Stimulated activated naive CD8-positive, alpha-beta T cell treated with anti-CD3 and anti-CD28 coated beads, Interleukin-15, Interleukin-2, amounts not matched to agents 100 U/mL and 50 U/mL, for 24 hours (primary cell): Measurements from ENCODE around the gene DDI2.
"Not testable (repeated sequence)": the region's sequence is repeated elsewhere in the genome, so short reads cannot be mapped to it uniquely, and the experiment has no call there.

Experiments
- ATAC-seq: fragments of 150-1000 bp; cut with Tn5 transposase; one replicate; pipeline ENCODE4 v1.10.0; 2021
- DNase-seq: peaks from one replicate; pipeline ENCODE4 v3.0.0; 2021

Gene DDI2

GRCh38 chr1:15636436-15636835 is 19.2 kb downstream of the DDI2 start:
- no peak for ATAC-seq

DNA sequence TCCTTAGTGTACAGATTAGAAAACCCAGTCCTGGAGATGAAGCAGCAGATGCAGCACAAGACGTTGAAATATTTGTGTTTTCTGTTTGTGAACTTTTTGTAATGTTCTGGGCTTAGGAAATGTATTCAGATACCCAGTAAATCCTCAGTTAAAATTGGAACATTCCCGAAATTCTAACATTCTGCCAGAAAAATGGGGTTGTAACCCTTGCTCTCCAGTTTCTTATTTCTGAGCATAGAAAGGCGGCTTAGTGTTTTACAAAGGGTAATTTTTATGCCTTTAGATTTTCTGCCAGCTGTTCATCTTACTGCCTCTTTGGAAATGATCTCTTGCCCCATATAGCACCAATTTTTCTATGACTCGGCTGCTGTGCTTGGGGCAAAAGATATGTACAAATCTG is 20.6 kb downstream of the DDI2 start:
- no peak for ATAC-seq
- no peak for DNase-seq

More at GRCh38 chr1:15636436-15636835, 19.2 kb downstream of the DDI2 start:
- DNase-seq: no peak

- ATAC-seq (no peak), DNase-seq (no peak)
Observed at GRCh38 chr1:15639262-15639661, 22.0 kb downstream of the DDI2 start.

DNA sequence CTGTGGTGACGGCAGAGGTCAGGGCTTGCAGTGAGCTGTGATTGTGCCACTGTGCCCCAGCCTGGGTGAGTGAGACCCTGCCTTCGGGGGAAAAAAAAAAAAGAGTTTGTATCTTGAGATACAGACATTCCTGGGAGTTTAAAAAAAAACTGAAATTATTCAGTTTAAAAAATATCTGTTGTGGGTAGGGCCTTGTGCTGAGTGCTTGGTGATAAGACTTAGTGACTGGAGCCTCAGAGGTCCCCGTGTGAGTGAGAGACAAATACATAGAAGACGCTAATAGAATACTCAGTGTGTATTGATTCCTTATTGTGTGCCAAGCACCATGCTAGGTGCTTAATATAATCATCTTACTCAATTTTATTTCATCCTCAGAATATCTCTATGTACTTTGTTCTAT is 22.7 kb downstream of the DDI2 start:
- DNase-seq: no peak
- no peak for ATAC-seq

GRCh38 chr1:15640667-15641066 is 23.4 kb downstream of the DDI2 start:
- ATAC-seq: no peak
- no peak for DNase-seq

DNA sequence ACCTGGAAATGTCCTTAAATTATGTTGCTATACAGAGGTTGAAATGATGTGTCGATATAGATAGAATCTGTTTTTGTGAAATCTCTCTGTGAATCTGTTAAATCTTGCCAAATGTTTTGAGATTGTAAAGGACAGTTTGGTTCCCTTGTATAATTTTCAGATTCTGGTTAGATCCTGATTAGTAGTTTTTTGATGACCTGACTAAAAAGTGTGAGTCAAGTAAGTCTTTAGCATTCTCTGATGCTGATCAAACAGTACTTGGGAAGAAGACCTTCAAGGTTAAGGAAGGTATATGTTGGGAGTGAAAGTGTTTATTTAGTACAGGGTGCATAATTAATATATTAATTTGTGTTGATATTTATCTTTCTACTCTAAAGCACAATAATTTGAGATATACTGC is 32.7 kb downstream of the DDI2 start:
- no peak for ATAC-seq
- DNase-seq: no peak

- DNase-seq: no peak
- no peak for ATAC-seq
Observed at GRCh38 chr1:15650433-15650832, 33.2 kb downstream of the DDI2 start.

- DNase-seq, ATAC-seq: not testable (repeated sequence)
Observed at GRCh38 chr1:15652130-15652529, 34.9 kb downstream of the DDI2 start.

DNA sequence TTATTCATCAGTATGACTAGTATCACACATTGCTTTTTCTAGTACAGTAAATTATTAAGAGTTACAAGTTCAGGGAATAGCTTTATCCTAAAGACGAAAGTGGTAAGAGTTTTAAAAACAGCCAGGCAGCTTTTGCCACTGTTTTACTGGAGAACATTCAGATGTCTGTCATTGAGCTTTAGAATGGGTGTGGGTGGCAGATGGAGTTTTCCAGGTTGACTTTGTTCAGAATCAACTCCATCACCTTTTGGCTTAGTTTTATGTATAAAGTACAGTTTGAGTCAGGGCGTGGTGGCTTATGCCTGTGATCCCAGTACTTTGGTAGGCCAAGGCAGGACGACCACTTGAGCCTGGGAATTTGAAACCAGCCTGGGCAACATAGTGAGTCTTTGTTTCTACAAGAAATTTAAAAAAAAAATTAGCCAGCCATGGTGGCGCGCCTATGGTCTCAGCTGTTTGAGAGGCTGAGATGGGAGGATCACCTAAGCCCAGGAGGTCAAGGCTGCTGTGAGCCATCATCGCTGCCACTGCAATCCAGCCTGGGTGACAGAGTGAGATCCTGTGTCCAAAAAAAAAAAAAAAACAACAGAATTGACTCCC is 36.9 kb downstream of the DDI2 start:
- no peak for ATAC-seq
- DNase-seq: no peak

- no peak for DNase-seq
- ATAC-seq: no peak
Observed at GRCh38 chr1:15656464-15656863, 39.2 kb downstream of the DDI2 start.

- no peak for ATAC-seq
Observed at GRCh38 chr1:15657021-15657420, 39.8 kb downstream of the DDI2 start.

DNA sequence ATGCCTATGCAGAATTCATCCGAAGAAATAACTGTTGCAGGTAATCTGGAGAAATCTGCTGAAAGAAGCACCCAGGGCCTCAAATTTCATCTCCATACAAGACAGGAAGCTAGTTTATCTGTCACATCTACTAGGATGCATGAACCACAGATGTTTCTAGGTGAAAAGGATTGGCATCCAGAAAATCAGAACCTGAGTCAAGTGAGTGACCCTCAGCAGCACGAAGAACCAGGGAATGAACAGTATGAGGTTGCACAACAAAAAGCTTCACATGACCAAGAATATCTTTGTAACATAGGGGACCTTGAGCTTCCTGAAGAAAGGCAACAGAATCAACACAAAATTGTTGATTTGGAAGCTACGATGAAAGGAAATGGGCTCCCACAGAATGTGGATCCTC is 42.9 kb downstream of the DDI2 start:
- no peak for DNase-seq
- no peak for ATAC-seq

More at GRCh38 chr1:15657021-15657420, 39.8 kb downstream of the DDI2 start:
- no peak for DNase-seq

- ATAC-seq (no peak), DNase-seq (no peak)
Observed at GRCh38 chr1:15662477-15662876, 45.2 kb downstream of the DDI2 start.

GRCh38 chr1:15663925-15664324 is 46.7 kb downstream of the DDI2 start:
- ATAC-seq: no peak
- no peak for DNase-seq

DNA sequence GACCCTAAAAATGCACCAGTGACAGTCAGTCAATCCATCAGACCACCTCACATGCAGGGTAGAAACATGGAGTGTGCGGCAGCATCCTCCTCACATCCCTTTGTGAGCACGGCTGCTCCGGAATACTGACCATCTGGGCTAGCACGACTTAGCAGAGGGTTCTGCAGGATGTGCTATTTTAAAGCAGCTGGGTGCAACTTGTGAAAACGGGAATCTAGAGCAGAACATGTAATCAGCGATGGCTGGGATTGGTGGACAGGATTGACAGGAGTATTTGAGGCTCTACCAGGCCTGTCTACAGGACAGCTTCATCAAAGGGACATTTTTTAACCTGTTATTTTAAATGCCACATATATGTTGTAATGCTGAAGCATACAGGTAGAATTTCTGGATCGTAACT is 50.1 kb downstream of the DDI2 start:
- ATAC-seq (no peak), DNase-seq (no peak)

DNA sequence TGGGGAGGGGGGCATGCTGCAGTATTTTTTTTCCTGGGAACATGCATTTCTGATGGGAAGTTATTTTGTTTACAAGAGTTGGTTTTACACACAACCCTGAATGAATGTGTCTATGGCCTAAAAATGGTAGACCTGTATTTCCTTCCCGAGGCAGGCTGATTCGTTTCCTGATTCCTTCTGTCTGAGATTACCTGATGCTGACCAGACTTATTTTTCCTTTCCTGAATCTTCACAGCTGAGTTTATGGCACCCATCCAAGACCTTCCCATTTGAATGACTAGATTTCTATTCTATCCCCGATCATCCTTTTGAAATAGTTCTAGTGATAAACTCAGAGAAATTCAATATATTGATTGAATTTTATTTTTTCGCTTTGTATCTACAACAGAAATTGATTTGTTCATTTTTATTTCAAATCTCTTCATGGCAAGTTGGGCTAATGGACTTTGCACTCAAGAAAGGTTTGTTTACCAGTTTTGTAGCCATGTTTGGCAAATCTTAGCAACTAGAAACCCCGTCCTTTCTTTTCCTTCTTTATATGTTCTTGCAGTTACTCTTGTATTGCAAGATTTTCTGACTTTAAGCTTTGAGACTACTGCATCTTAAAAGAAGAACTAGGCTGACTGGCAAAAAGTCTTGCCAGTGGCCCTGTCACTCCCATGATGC is 51.0 kb downstream of the DDI2 start:
- DNase-seq: no peak

DNA sequence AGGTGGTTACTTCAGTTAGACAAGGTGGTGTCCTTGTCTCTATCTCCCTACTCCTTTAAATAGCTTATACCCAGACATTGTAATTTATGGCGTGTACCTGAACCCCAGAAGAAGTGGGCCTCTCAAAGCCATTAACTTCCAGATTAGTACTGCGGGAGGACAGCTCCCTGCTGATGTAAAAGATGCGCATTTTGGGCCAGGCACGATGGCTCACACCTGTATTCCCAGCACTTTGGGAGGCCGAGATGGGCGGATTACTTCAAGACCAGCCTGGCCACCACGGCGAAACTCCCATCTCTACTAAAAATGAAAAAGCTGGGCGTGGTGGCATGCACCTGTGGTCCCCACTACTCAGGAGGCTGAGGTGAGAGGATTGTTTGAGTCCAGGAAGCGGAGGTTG is 51.8 kb downstream of the DDI2 start:
- DNase-seq (no peak), ATAC-seq (no peak)

More for the DNA sequence above, 51.0 kb downstream of the DDI2 start:
- ATAC-seq: no peak

- no peak for ATAC-seq
- no peak for DNase-seq
Observed at GRCh38 chr1:15669864-15670263, 52.6 kb downstream of the DDI2 start.

GRCh38 chr1:15671430-15671829 is 54.2 kb downstream of the DDI2 start:
- ATAC-seq (no peak), DNase-seq (no peak)

DNA sequence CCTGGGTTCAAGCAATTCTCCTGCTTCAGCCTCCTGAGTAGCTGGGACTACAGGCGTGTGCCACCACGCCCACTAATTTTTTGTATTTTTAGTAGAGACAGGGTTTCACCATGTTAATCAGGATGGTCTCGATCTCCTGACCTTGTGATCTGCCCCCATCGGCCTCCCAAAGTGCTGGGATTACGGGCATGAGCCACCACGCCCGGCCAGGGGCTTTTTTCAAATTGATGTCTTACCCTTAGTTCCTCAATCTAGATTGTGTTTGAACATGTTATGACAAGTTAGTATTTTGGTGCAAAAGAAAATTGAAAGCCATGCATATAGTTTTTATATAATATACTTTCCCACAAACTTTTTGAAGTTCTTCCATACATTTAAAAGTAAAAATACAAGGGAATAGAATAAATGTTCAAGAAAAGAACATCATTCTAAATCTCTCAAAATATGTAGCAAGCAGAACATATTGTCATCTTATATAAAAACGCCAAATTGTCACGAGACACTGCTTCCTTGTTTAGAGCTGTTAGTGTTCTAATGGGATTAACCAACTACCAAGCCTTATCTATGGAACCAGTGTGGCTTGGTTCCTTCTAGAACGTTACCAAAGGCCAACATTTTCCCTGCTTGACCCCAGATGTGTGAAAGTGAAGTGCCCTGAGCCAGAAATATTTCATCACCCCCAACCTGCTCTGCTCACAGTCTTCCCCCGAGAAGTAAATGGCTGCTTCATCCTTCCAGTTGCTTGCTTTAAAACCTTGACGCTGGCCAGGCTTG is 57.3 kb downstream of the DDI2 start:
- no peak for ATAC-seq
- DNase-seq: no peak

DNA sequence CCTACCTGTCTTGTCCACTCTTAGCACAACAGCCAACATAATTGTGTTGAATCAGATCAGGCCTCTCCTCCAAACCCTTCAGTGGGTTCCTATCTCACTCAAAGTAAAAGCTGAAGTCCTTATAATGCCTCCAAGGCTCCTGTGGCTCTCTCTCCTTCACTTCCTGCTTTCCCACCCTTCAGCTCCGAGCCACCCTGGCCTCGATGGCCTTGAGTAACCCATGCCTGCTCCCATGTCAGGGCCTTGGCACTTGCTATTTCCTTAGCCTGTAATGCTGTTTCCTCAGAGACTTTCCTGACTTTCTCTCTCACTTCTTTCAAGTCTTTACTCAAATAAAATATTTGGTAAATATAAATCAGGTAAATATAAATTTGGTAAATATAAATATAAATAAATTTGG is 58.8 kb downstream of the DDI2 start:
- DNase-seq: no peak
- no peak for ATAC-seq

DNA sequence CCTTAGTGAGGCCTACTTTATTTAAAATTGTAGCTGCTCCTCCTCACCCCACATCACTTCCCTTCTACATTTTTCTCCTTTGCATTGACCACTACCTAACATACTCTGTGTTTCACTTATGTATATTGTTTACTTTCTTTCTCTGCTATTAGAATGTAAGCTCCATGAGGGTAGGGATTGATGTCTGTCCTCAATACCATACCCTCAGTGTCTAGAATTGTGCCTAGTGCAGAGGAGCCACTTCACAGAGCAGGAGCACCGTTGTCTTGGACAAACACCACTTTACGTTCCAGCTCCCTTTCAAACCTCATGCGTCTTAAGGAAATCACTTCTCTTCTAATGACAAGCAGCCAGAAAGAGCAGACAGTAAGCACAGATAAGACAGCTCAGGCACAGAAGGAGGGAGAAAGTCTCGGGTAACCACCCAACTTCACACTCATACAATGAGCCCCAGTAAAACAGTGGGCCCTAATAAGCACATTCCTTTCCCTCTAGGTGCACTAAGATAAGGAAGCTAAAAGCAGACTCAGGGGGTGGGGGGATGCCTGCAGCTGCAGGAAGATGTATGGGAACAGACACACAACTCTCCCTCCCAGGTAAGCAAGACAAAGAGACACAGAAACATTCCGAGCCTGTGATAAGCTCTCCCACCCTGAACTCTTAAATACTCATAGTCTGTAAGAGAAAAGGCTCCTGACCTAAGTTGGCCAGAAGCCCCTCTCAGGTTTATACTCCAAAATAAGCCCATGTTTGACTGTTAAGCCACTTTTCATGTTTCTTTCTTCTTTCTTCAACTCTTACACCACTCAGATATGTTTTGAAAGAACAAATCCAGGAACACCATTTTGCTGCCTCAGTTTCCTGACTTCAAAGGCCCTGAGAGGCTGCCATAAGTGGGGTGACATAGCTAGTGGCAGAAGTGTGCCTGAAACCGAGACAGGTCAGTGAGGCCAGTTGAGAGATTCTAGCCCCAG is 59.7 kb downstream of the DDI2 start:
- no peak for DNase-seq
- no peak for ATAC-seq
